Breast epithelium (tissue), 3 donors: Measurements from ENCODE around the gene MRPL41.

Experiments used
- CTCF ChIP-seq, 3 donors: fragments of 450-650 bp; IDR thresholded peaks; one replicate each; pipeline ENCODE4 v1.5.1; 2016 to 2017; ENCODE audit warnings: antibody characterized with exemption in 3 of 3, mild to moderate bottlenecking in 3 of 3, moderate library complexity in 3 of 3
- POLR2A ChIP-seq: fragments of 450-650 bp; IDR thresholded peaks from one replicate; pipeline ENCODE4 v1.6.1; 2016; ENCODE audit warnings: antibody characterized with exemption, mild to moderate bottlenecking, moderate library complexity
- POLR2AphosphoS5 ChIP-seq, 3 donors: sonication (generic); formaldehyde crosslinking; IDR thresholded peaks; one replicate each; pipeline ENCODE4 v1.6.1; 2017; ENCODE audit warnings: antibody characterized with exemption in 3 of 3

- TF ChIP-seq CTCF (IDR thresholded peaks at IDR 0.05), result no peak
- TF ChIP-seq POLR2AphosphoS5 (IDR thresholded peaks at IDR 0.05), result no peak
- TF ChIP-seq POLR2A, result no peak
These were observed 8.3 kb upstream of the MRPL41 start for GRCh38 chr9:137543237-137543963.
